GM19043 (cell line): ENCODE measurements around the gene MUC5AC.
"Not testable (repeated sequence)": the region's sequence is repeated elsewhere in the genome, so short reads cannot be mapped to it uniquely, and the experiment has no call there.

Experiments used
- ATAC-seq: cut with Tn5 transposase; IDR thresholded peaks from one replicate; pipeline ENCODE4 v1.9.1; 2021; ENCODE audit warnings: low read depth; ENCODE audit not compliant: unreplicated experiment

The MUC5AC gene

GRCh38 chr11:1244557-1244956 is 86.8 kb downstream of the MUC5AC start:
- not testable (repeated sequence) for ATAC-seq

- ATAC-seq: not testable (repeated sequence)
Observed at GRCh38 chr11:1245717-1246116, 88.0 kb downstream of the MUC5AC start.

GRCh38 chr11:1246301-1246700 is 88.5 kb downstream of the MUC5AC start:
- not testable (repeated sequence) for ATAC-seq

GRCh38 chr11:1247026-1247425 is 89.3 kb downstream of the MUC5AC start:
- ATAC-seq: not testable (repeated sequence)

GRCh38 chr11:1248951-1249350 is 91.2 kb downstream of the MUC5AC start:
- ATAC-seq: not testable (repeated sequence)

- ATAC-seq: not testable (repeated sequence)
Observed at GRCh38 chr11:1250411-1250810, 92.7 kb downstream of the MUC5AC start.
